ENCODE results near the gene SHC3. TPM values are rescaled to one million over a fixed set of nuclear protein-coding genes. Genes with fewer than 3 reads are reported as not detected.

The SHC3 gene
- total RNA-seq, 1 donor from 2014 or later = 17.7 TPM

DNA sequence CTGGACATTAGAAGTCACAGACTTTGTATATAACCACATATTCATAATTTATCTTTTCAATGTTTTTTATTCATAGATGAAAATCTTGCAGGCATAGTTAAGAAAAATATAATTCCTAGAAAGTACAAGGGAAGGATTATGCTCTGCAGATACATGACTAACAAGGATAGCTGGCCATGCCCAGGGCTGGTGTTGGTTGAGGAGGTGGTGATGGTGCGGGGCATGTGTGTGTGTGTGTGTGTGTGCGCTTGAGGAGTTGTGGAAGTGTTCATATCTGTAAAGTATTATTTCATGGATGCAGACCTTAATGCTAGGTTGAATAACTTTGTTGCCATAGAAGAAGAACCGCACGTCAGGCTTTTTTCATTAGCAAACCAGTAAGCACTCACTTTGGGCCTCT lies 186.1 kb downstream of the SHC3 start:
- peaks cover 25% of the 10 kb centered on the region for H3K4me1 Mint-ChIP-seq
- no peak overlapping the region for H3K27ac Mint-ChIP-seq (ENCODE audit: unreplicated experiment)
- DNase-seq (ENCODE audit: low read depth, low spot score) = no peak
- peaks cover 87% of the 10 kb centered on the region for H3K27me3 Mint-ChIP-seq (ENCODE audit: low read depth)
- TF ChIP-seq, protein P1, sequence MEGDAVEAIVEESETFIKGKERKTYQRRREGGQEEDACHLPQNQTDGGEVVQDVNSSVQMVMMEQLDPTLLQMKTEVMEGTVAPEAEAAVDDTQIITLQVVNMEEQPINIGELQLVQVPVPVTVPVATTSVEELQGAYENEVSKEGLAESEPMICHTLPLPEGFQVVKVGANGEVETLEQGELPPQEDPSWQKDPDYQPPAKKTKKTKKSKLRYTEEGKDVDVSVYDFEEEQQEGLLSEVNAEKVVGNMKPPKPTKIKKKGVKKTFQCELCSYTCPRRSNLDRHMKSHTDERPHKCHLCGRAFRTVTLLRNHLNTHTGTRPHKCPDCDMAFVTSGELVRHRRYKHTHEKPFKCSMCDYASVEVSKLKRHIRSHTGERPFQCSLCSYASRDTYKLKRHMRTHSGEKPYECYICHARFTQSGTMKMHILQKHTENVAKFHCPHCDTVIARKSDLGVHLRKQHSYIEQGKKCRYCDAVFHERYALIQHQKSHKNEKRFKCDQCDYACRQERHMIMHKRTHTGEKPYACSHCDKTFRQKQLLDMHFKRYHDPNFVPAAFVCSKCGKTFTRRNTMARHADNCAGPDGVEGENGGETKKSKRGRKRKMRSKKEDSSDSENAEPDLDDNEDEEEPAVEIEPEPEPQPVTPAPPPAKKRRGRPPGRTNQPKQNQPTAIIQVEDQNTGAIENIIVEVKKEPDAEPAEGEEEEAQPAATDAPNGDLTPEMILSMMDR (conservative IDR thresholded peaks at IDR 0.05) = no peak
- peaks cover 2% of the 10 kb centered on the region for H3K36me3 Mint-ChIP-seq (ENCODE audit: low read depth)
- peak overlapping the region; percentile 88 for H3K4me3 Mint-ChIP-seq
- no peaks in the 10 kb centered on the region for H3K9me3 Mint-ChIP-seq

- H3K9me3 Mint-ChIP-seq = no peaks in the 10 kb centered on the region
Observed at GRCh38 chr9:88991066-88992034, 187.3 kb downstream of the SHC3 start, which contains the start of gene S1PR3. S1PR3 (plus strand) TSS chr9:88991468; CDS start chr9:89001201, 9,733 bp downstream.

DNA sequence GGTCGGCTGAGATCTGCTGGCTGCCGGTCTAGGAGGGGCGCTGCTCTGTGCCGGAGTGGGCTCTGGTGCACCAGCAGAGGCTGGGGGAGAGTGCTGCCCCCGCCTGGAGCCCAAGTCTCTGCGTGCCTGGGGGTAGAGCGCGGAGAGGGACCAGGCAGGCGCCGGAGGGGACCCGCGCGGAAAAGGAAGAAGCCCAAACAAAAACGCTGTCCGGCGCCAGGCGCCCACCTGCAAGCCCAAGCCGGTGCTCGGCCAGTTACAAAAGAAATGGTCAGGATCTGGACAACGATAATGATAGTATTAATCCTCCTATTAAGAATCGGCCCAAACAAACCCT lies 187.9 kb downstream of the SHC3 start:
- H3K36me3 Mint-ChIP-seq (ENCODE audit: low read depth) = no peaks in the 10 kb centered on the region
- peaks cover 25% of the 10 kb centered on the region for H3K4me1 Mint-ChIP-seq
- H3K27ac Mint-ChIP-seq (ENCODE audit: unreplicated experiment) = no peak overlapping the region
- H3K4me3 Mint-ChIP-seq = peak overlapping the region; percentile 87
- H3K27me3 Mint-ChIP-seq (ENCODE audit: low read depth) = peaks cover 86% of the 10 kb centered on the region
- DNase-seq (ENCODE audit: low read depth, low spot score) = no peak
- no peaks in the 10 kb centered on the region for H3K9me3 Mint-ChIP-seq
- TF ChIP-seq, protein P1 (conservative IDR thresholded peaks at IDR 0.05) = no peak

More at GRCh38 chr9:88991066-88992034, 187.3 kb downstream of the SHC3 start, which contains the start of gene S1PR3:
- peaks cover 87% of the 10 kb centered on the region for H3K27me3 Mint-ChIP-seq (ENCODE audit: low read depth)
- DNase-seq (ENCODE audit: low read depth, low spot score) = peak; percentile 51
- TF ChIP-seq, protein P1 (conservative IDR thresholded peaks at IDR 0.05) = peak; percentile 41
- H3K36me3 Mint-ChIP-seq (ENCODE audit: low read depth) = no peaks in the 10 kb centered on the region
- H3K4me3 Mint-ChIP-seq = peak within 1 kb of the TSS; percentile 88
- H3K27ac Mint-ChIP-seq (ENCODE audit: unreplicated experiment) = no peak within 1 kb of the TSS
- peaks cover 25% of the 10 kb centered on the region for H3K4me1 Mint-ChIP-seq

DNA sequence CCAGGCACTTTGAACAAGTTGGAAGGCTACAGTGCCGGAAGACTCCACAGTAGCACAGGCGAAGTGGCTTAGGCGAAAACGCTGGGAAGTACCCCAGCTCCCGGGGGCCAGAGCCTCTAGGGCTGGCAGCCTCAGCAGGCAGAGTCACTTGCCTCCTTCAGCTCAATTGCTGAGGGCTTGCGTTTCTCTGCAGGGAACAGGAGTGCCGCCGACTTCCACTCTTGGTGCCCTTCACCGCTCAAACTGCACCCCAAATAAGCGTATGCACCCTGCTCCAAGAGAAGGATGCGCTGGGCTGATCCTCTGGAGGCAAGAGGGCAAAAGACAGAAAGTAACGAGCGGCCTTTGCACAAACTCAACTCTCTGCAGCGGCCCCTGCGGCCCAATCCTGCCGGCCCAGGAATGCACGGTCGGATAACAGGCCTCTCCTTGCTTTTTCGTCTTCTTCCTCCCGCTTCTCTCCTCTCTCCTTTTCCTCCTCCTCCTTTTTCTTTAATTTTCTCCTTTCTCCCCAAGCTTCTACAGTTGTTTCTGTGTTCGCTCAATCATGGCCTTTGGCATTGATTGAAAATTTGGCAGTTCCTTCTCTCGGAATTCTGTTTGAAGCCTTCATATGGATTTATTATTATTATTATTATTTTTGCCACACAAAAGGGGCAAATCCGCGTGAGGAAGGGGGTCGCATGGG lies 188.4 kb downstream of the SHC3 start:
- Mint-ChIP-seq H3K36me3 (ENCODE audit: low read depth) (no peaks in the 10 kb centered on the region), H3K9me3 (no peaks in the 10 kb centered on the region), H3K4me1 (peaks cover 25% of the 10 kb centered on the region), H3K27me3 (ENCODE audit: low read depth) (peaks cover 86% of the 10 kb centered on the region), H3K27ac (ENCODE audit: unreplicated experiment) (no peak overlapping the region), H3K4me3 (peak overlapping the region; percentile 87)
- TF ChIP-seq, protein P1 (conservative IDR thresholded peaks at IDR 0.05) = no peak
- DNase-seq (ENCODE audit: low read depth, low spot score) = no peak

DNA sequence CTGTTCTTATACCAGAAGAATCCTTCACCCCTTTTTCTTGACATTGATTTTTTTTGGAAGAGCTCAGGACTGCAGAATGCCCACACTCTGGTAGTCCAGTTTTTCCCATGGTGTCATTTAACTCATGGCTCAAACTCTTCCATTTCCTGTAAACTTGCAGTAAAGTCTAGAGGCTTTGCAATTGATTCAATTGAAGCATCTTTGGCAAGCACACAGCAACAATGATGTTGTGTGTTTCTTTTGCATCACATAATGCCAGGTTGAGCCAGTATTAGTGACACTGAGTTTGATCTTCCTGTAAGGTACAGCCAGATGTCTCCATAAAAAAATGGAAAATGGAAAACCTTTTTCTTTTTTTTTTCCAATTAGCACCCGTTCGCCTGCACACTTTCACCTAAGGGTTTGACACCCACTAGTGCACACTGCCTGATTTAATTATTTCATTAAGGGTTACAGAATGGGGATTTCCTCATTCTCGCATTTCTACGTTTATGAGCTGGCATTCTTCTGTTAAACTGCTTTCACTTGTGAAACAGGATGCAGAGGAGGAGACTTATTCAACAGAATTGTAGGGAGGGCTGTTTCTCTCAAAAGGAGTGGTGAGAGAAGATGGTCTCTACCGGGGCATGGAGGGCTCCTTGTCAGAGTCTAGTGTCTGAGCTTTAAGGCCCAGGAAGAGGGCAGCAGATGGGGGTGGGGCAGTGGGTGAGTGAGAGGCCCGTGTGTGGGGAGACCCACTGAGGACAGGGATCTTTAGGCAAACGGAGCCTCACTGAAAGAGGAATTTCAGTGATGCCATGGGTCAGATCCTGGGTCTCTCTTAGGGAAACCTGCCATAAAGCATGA lies 189.6 kb downstream of the SHC3 start:
- Mint-ChIP-seq H3K4me1 (peaks cover 25% of the 10 kb centered on the region), H3K9me3 (no peaks in the 10 kb centered on the region), H3K27me3 (ENCODE audit: low read depth) (peaks cover 86% of the 10 kb centered on the region), H3K27ac (ENCODE audit: unreplicated experiment) (no peak overlapping the region), H3K4me3 (peak overlapping the region; percentile 64), H3K36me3 (ENCODE audit: low read depth) (no peaks in the 10 kb centered on the region)
- TF ChIP-seq, protein P1 (conservative IDR thresholded peaks at IDR 0.05) = no peak
- no peak for DNase-seq (ENCODE audit: low read depth, low spot score)

Data from neural crest cell (in vitro differentiated cells).